ENCODE data around the gene SLC4A1AP.
"Not testable (repeated sequence)": the region's sequence is repeated elsewhere in the genome, so short reads cannot be mapped to it uniquely, and the experiment has no call there.

SLC4A1AP gene

GRCh38 chr2:27685006-27685405 lies 21.3 kb downstream of the SLC4A1AP start:
- H3K27me3 ChIP-seq (ENCODE audit: control insufficient read depth in 3 of 3, insufficient read depth in 3 of 3, low read depth in 1 of 3, low read length in 3 of 3); H2AFZ ChIP-seq (ENCODE audit: low read length); H3K27ac ChIP-seq (replicated peaks; ENCODE audit: low read length); H2BK12ac ChIP-seq (ENCODE audit: low read length); H3K23ac ChIP-seq (ENCODE audit: low read depth, low read length, poor library complexity); H3K4me1 ChIP-seq (ENCODE audit: control insufficient read depth in 2 of 2, insufficient read depth in 1 of 2, low read depth in 1 of 2, low read length in 2 of 2); H3K9me3 ChIP-seq (replicated peaks in 1 of 2; ENCODE audit: control insufficient read depth in 2 of 2, insufficient read depth in 1 of 2, low read depth in 1 of 2, low read length in 2 of 2); H4K8ac ChIP-seq (ENCODE audit: low read depth, low read length); H3K79me1 ChIP-seq (ENCODE audit: low read depth, low read length); H2BK5ac ChIP-seq (ENCODE audit: low read length); H3K4me3 ChIP-seq (ENCODE audit: low read length in 2 of 2); H2BK120ac ChIP-seq (ENCODE audit: low read depth, low read length); H3K4ac ChIP-seq (ENCODE audit: low read length); DNase-seq (ENCODE audit: low spot score); H3K4me2 ChIP-seq (ENCODE audit: insufficient read depth, low read length, poor library complexity, severe bottlenecking); H3K18ac ChIP-seq (ENCODE audit: low read length); H2BK15ac ChIP-seq (ENCODE audit: low read length); H3K9ac ChIP-seq (ENCODE audit: low read depth, low read length, poor library complexity); H2AK5ac ChIP-seq (ENCODE audit: low read depth, low read length); H3K14ac ChIP-seq (ENCODE audit: low read length); H4K91ac ChIP-seq (ENCODE audit: low read depth, low read length, poor library complexity): not testable (repeated sequence)
- WGBS, 2 donors (ENCODE audit: extremely low coverage in 2 of 2, insufficient read length in 2 of 2, insufficient replicate concordance in 1 of 2) = no CpG with 5 or more reads among the region's 1 CpG
- H3K36me3 ChIP-seq (replicated peaks in 1 of 2; ENCODE audit: control insufficient read depth in 2 of 2, insufficient read depth in 2 of 2, low read length in 2 of 2) = peaks cover 17 to 89% of the 10 kb centered on the region in 2 donors

GRCh38 chr2:27685577-27685976 lies 21.9 kb downstream of the SLC4A1AP start:
- H3K23ac ChIP-seq (ENCODE audit: low read depth, low read length, poor library complexity) = no peak overlapping the region
- H3K79me1 ChIP-seq (ENCODE audit: low read depth, low read length) = no peaks in the 10 kb centered on the region
- H2AFZ ChIP-seq (ENCODE audit: low read length) = no peak overlapping the region
- DNase-seq (ENCODE audit: low spot score) = no peak
- no peak overlapping the region for H3K18ac ChIP-seq (ENCODE audit: low read length)
- H3K4me2 ChIP-seq (ENCODE audit: insufficient read depth, low read length, poor library complexity, severe bottlenecking) = no peak overlapping the region
- no CpG with 5 or more reads among the region's 3 CpGs for WGBS, 2 donors (ENCODE audit: extremely low coverage in 2 of 2, insufficient read length in 2 of 2, insufficient replicate concordance in 1 of 2)
- no peak overlapping the region for H2BK5ac ChIP-seq (ENCODE audit: low read length)
- no peak overlapping the region for H3K9ac ChIP-seq (ENCODE audit: low read depth, low read length, poor library complexity)
- H2AK5ac ChIP-seq (ENCODE audit: low read depth, low read length) = no peak overlapping the region
- H3K14ac ChIP-seq (ENCODE audit: low read length) = no peak overlapping the region
- H2BK120ac ChIP-seq (ENCODE audit: low read depth, low read length) = no peak overlapping the region
- no peak overlapping the region for H2BK15ac ChIP-seq (ENCODE audit: low read length)
- H4K8ac ChIP-seq (ENCODE audit: low read depth, low read length) = no peak overlapping the region
- H4K91ac ChIP-seq (ENCODE audit: low read depth, low read length, poor library complexity) = no peak overlapping the region
- H3K4me1 ChIP-seq (ENCODE audit: control insufficient read depth in 2 of 2, insufficient read depth in 1 of 2, low read depth in 1 of 2, low read length in 2 of 2) = no peaks in the 10 kb centered on the region
- no peak overlapping the region for H3K27ac ChIP-seq (replicated peaks; ENCODE audit: low read length)
- no peaks in the 10 kb centered on the region for H3K9me3 ChIP-seq (replicated peaks in 1 of 2; ENCODE audit: control insufficient read depth in 2 of 2, insufficient read depth in 1 of 2, low read depth in 1 of 2, low read length in 2 of 2)
- H3K4ac ChIP-seq (ENCODE audit: low read length) = no peak overlapping the region
- no peak overlapping the region for H2BK12ac ChIP-seq (ENCODE audit: low read length)
- H3K27me3 ChIP-seq (ENCODE audit: control insufficient read depth in 3 of 3, insufficient read depth in 3 of 3, low read depth in 1 of 3, low read length in 3 of 3) = no peaks in the 10 kb centered on the region
- no peak overlapping the region for H3K4me3 ChIP-seq (ENCODE audit: low read length in 2 of 2)
- peaks cover 17 to 87% of the 10 kb centered on the region in 2 donors for H3K36me3 ChIP-seq (replicated peaks in 1 of 2; ENCODE audit: control insufficient read depth in 2 of 2, insufficient read depth in 2 of 2, low read length in 2 of 2)

GRCh38 chr2:27687232-27687631 lies 23.5 kb downstream of the SLC4A1AP start:
- no peak overlapping the region for H2BK5ac ChIP-seq (ENCODE audit: low read length)
- no peak overlapping the region for H3K4me2 ChIP-seq (ENCODE audit: insufficient read depth, low read length, poor library complexity, severe bottlenecking)
- no peak overlapping the region for H3K9ac ChIP-seq (ENCODE audit: low read depth, low read length, poor library complexity)
- H3K4me3 ChIP-seq (ENCODE audit: low read length in 2 of 2) = no peak overlapping the region
- H3K4me1 ChIP-seq (ENCODE audit: control insufficient read depth in 2 of 2, insufficient read depth in 1 of 2, low read depth in 1 of 2, low read length in 2 of 2) = no peaks in the 10 kb centered on the region
- H4K91ac ChIP-seq (ENCODE audit: low read depth, low read length, poor library complexity) = no peak overlapping the region
- H3K14ac ChIP-seq (ENCODE audit: low read length) = no peak overlapping the region
- H3K79me1 ChIP-seq (ENCODE audit: low read depth, low read length) = no peaks in the 10 kb centered on the region
- no peak for DNase-seq (ENCODE audit: low spot score)
- H2AFZ ChIP-seq (ENCODE audit: low read length) = no peak overlapping the region
- no peak overlapping the region for H3K27ac ChIP-seq (replicated peaks; ENCODE audit: low read length)
- H3K27me3 ChIP-seq (ENCODE audit: control insufficient read depth in 3 of 3, insufficient read depth in 3 of 3, low read depth in 1 of 3, low read length in 3 of 3) = no peaks in the 10 kb centered on the region
- H2AK5ac ChIP-seq (ENCODE audit: low read depth, low read length) = no peak overlapping the region
- no peaks in the 10 kb centered on the region for H3K9me3 ChIP-seq (replicated peaks in 1 of 2; ENCODE audit: control insufficient read depth in 2 of 2, insufficient read depth in 1 of 2, low read depth in 1 of 2, low read length in 2 of 2)
- no peak overlapping the region for H3K23ac ChIP-seq (ENCODE audit: low read depth, low read length, poor library complexity)
- no peak overlapping the region for H3K18ac ChIP-seq (ENCODE audit: low read length)
- peaks cover 14 to 74% of the 10 kb centered on the region in 2 donors for H3K36me3 ChIP-seq (replicated peaks in 1 of 2; ENCODE audit: control insufficient read depth in 2 of 2, insufficient read depth in 2 of 2, low read length in 2 of 2)
- H2BK120ac ChIP-seq (ENCODE audit: low read depth, low read length) = no peak overlapping the region
- H3K4ac ChIP-seq (ENCODE audit: low read length) = no peak overlapping the region
- H2BK15ac ChIP-seq (ENCODE audit: low read length) = no peak overlapping the region
- no peak overlapping the region for H2BK12ac ChIP-seq (ENCODE audit: low read length)
- WGBS, 2 donors (ENCODE audit: extremely low coverage in 2 of 2, insufficient read length in 2 of 2, insufficient replicate concordance in 1 of 2) = no CpG with 5 or more reads among the region's 1 CpG
- H4K8ac ChIP-seq (ENCODE audit: low read depth, low read length) = no peak overlapping the region

GRCh38 chr2:27689424-27689823 lies 25.7 kb downstream of the SLC4A1AP start:
- Histone ChIP-seq H4K8ac (ENCODE audit: low read depth, low read length) (no peak overlapping the region), H3K9ac (ENCODE audit: low read depth, low read length, poor library complexity) (no peak overlapping the region), H3K4me3 (ENCODE audit: low read length in 2 of 2) (no peak overlapping the region), H2BK5ac (ENCODE audit: low read length) (no peak overlapping the region), H3K27ac (replicated peaks; ENCODE audit: low read length) (no peak overlapping the region), H3K4ac (ENCODE audit: low read length) (no peak overlapping the region), H3K4me2 (ENCODE audit: insufficient read depth, low read length, poor library complexity, severe bottlenecking) (no peak overlapping the region), H3K36me3 (replicated peaks in 1 of 2; ENCODE audit: control insufficient read depth in 2 of 2, insufficient read depth in 2 of 2, low read length in 2 of 2) (peaks cover 14 to 74% of the 10 kb centered on the region in 2 donors), H3K18ac (ENCODE audit: low read length) (no peak overlapping the region), H3K9me3 (replicated peaks in 1 of 2; ENCODE audit: control insufficient read depth in 2 of 2, insufficient read depth in 1 of 2, low read depth in 1 of 2, low read length in 2 of 2) (no peaks in the 10 kb centered on the region), H3K23ac (ENCODE audit: low read depth, low read length, poor library complexity) (no peak overlapping the region), H2BK120ac (ENCODE audit: low read depth, low read length) (no peak overlapping the region), H2BK15ac (ENCODE audit: low read length) (no peak overlapping the region), H4K91ac (ENCODE audit: low read depth, low read length, poor library complexity) (no peak overlapping the region), H3K14ac (ENCODE audit: low read length) (no peak overlapping the region), H3K27me3 (ENCODE audit: control insufficient read depth in 3 of 3, insufficient read depth in 3 of 3, low read depth in 1 of 3, low read length in 3 of 3) (no peaks in the 10 kb centered on the region), H3K79me1 (ENCODE audit: low read depth, low read length) (no peaks in the 10 kb centered on the region), H2AK5ac (ENCODE audit: low read depth, low read length) (no peak overlapping the region), H2BK12ac (ENCODE audit: low read length) (no peak overlapping the region), H2AFZ (ENCODE audit: low read length) (no peak overlapping the region), H3K4me1 (ENCODE audit: control insufficient read depth in 2 of 2, insufficient read depth in 1 of 2, low read depth in 1 of 2, low read length in 2 of 2) (no peaks in the 10 kb centered on the region)
- no peak for DNase-seq (ENCODE audit: low spot score)
- no CpG with 5 or more reads among the region's 2 CpGs for WGBS, 2 donors (ENCODE audit: extremely low coverage in 2 of 2, insufficient read length in 2 of 2, insufficient replicate concordance in 1 of 2)

Measured in neuronal stem cell (in vitro differentiated cells).